ENCODE measurements around the gene LASP1. TPM values are rescaled to one million over a fixed set of nuclear protein-coding genes. Genes with fewer than 3 reads are reported as not detected.

Gene LASP1
- total and polyA plus RNA-seq, 4 donors: 65.5 to 140 (median 82.0) TPM

- H3K9me3 ChIP-seq (ENCODE audit: control insufficient read depth in 4 of 4, insufficient read depth in 3 of 4, low read length in 3 of 4): no peaks in the 10 kb centered on the region
- WGBS, 2 donors: 15 to 50% methylated on average over 11 of the region's 11 CpGs
- peak overlapping the region; percentile 49 to 55 for H3K27ac ChIP-seq (ENCODE audit: low read depth in 1 of 2, low read length in 1 of 2)
- peaks cover 0 to 52% (median 23%) of the 10 kb centered on the region in 4 donors for H3K36me3 ChIP-seq (ENCODE audit: control insufficient read depth in 4 of 4, insufficient read depth in 4 of 4, low read length in 4 of 4)
- H3K4me3 ChIP-seq: no peak overlapping the region
- peaks cover 9 to 52% (median 18%) of the 10 kb centered on the region in 5 donors for H3K4me1 ChIP-seq (ENCODE audit: control insufficient read depth in 5 of 5, insufficient read depth in 5 of 5, low read length in 5 of 5)
- DNase-seq: no peak
- no peaks in the 10 kb centered on the region for H3K27me3 ChIP-seq (ENCODE audit: control insufficient read depth in 3 of 3, insufficient read depth in 3 of 3, low read length in 2 of 3)
- TF ChIP-seq, protein P1, sequence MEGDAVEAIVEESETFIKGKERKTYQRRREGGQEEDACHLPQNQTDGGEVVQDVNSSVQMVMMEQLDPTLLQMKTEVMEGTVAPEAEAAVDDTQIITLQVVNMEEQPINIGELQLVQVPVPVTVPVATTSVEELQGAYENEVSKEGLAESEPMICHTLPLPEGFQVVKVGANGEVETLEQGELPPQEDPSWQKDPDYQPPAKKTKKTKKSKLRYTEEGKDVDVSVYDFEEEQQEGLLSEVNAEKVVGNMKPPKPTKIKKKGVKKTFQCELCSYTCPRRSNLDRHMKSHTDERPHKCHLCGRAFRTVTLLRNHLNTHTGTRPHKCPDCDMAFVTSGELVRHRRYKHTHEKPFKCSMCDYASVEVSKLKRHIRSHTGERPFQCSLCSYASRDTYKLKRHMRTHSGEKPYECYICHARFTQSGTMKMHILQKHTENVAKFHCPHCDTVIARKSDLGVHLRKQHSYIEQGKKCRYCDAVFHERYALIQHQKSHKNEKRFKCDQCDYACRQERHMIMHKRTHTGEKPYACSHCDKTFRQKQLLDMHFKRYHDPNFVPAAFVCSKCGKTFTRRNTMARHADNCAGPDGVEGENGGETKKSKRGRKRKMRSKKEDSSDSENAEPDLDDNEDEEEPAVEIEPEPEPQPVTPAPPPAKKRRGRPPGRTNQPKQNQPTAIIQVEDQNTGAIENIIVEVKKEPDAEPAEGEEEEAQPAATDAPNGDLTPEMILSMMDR (IDR thresholded peaks at IDR 0.05; ENCODE audit: control extremely low read depth, extremely low read depth): no peak
- no peak overlapping the region for H3K9ac ChIP-seq (ENCODE audit: insufficient read depth in 1 of 2, low read length in 2 of 2)
- ATAC-seq (ENCODE audit: insufficient read depth, low FRiP score): peak; percentile 30
Observed at GRCh38 chr17:38898812-38899348, 29.0 kb downstream of the LASP1 start.

GRCh38 chr17:38899421-38899820 lies 29.6 kb downstream of the LASP1 start:
- peaks cover 0 to 46% (median 24%) of the 10 kb centered on the region in 4 donors for H3K36me3 ChIP-seq (ENCODE audit: control insufficient read depth in 4 of 4, insufficient read depth in 4 of 4, low read length in 4 of 4)
- ATAC-seq (ENCODE audit: insufficient read depth, low FRiP score) (no peak), DNase-seq (no peak)
- no peak overlapping the region for H3K9ac ChIP-seq (ENCODE audit: insufficient read depth in 1 of 2, low read length in 2 of 2)
- H3K4me1 ChIP-seq (ENCODE audit: control insufficient read depth in 5 of 5, insufficient read depth in 5 of 5, low read length in 5 of 5): peaks cover 9 to 48% (median 18%) of the 10 kb centered on the region in 5 donors
- TF ChIP-seq, protein P1 (IDR thresholded peaks at IDR 0.05; ENCODE audit: control extremely low read depth, extremely low read depth): no peak
- no peaks in the 10 kb centered on the region for H3K27me3 ChIP-seq (ENCODE audit: control insufficient read depth in 3 of 3, insufficient read depth in 3 of 3, low read length in 2 of 3)
- no peaks in the 10 kb centered on the region for H3K9me3 ChIP-seq (ENCODE audit: control insufficient read depth in 4 of 4, insufficient read depth in 3 of 4, low read length in 3 of 4)
- WGBS, 2 donors: 48 to 68% methylated on average over 5 of the region's 5 CpGs
- peak overlapping the region in 1 of 2 donors; percentile 55 for H3K27ac ChIP-seq (ENCODE audit: low read depth in 1 of 2, low read length in 1 of 2)
- H3K4me3 ChIP-seq: no peak overlapping the region

GRCh38 chr17:38900978-38901656 lies 31.3 kb downstream of the LASP1 start:
- no peaks in the 10 kb centered on the region for H3K9me3 ChIP-seq (ENCODE audit: control insufficient read depth in 4 of 4, insufficient read depth in 3 of 4, low read length in 3 of 4)
- no peak overlapping the region for H3K4me3 ChIP-seq
- TF ChIP-seq, protein P1 (IDR thresholded peaks at IDR 0.05; ENCODE audit: control extremely low read depth, extremely low read depth): no peak
- H3K27ac ChIP-seq (ENCODE audit: low read depth in 1 of 2, low read length in 1 of 2): peak overlapping the region; percentile 34 to 63
- DNase-seq (peak in 2 of 3 donors; percentile 50 to 57), ATAC-seq (ENCODE audit: insufficient read depth, low FRiP score) (peak; percentile 64)
- H3K36me3 ChIP-seq (ENCODE audit: control insufficient read depth in 4 of 4, insufficient read depth in 4 of 4, low read length in 4 of 4): peaks cover 0 to 45% (median 35%) of the 10 kb centered on the region in 4 donors
- no peak overlapping the region for H3K9ac ChIP-seq (ENCODE audit: insufficient read depth in 1 of 2, low read length in 2 of 2)
- peaks cover 9 to 45% (median 18%) of the 10 kb centered on the region in 5 donors for H3K4me1 ChIP-seq (ENCODE audit: control insufficient read depth in 5 of 5, insufficient read depth in 5 of 5, low read length in 5 of 5)
- no peaks in the 10 kb centered on the region for H3K27me3 ChIP-seq (ENCODE audit: control insufficient read depth in 3 of 3, insufficient read depth in 3 of 3, low read length in 2 of 3)
- WGBS, 2 donors: 16 to 20% methylated on average over 10 of the region's 10 CpGs

Data from lung (tissue), 12 donors.